Activated T-cell treated with anti-CD3 and anti-CD28 coated beads for 4 hours (primary cell): ENCODE results near the gene SDK2.

Experiments
- DNase-seq: peaks from one replicate; pipeline ENCODE4 v3.0.0-alpha.2; 2020

The SDK2 gene

DNA sequence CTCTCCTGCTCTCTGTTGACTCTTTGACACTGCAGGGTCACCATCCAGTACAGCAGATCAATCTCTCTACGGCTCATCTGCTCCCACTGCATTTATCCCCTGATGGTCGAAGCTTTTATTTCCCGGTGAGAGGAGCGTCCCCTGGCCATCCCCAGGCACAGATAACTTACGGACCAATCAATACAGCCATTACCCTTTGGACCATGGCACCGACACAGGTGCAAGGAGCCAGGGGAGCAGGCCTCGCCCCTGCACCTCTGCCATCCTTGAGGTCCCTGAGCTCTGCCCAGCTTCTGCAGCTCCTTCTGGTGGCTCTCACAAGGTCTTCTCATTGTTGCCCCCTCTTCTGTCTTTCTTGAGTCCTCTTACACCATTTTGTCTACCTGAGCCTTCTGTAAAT is 115.6 kb downstream of the SDK2 start:
- DNase-seq = no peak

DNA sequence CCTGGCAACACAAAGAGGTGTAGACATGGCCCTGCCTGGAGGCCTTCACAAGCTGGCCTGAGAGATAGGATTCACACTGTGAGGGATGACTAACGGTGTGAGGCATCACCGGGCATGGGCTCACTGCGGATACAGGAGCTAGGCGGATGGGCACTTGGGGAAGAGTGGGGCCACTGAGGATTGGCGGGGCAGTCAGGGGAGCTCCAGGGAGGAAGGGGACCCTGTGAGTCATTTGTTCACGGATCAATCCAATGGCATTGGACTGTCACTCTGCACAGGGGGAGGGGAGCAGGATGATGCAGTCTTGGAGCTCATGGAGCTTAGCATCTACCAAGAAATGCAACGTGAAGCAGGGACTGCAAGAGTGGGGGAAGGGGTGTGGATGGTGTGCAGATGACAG is 117.3 kb downstream of the SDK2 start:
- DNase-seq = no peak

DNA sequence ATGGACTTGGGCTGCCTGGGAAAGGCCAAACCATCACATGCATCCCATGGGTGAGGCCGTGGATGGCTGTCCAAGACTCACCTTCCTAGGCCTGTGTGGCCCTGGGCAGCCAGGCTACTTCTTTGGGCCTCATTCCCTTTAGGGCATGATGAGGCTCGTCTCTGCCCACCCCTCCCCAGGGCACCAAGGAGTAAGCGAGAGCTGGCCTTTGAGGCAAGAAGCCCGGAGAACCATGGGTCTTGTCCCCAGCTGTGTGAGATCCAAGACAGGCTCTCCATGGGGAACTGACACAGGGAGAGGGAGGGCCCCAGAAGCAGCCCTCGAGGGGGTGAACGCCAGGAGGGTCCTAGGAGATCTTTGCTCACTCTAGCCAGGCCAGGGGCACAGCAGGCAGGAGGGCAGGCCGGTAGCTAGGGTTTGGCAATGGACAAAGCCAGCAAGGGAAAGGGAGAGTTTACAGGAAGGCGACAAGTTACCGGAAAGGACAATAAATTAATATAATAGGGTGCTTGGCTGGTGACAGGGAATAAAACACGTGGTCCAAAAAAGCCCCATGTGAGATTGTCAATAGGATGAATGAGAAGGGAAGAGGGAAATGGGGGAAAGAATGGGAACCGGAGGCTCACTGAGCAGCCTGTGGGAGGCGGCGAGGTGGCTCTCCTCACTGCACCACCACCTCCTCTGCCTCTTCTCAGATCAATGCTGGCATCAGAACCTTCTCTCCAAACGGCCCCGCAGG is 119.1 kb downstream of the SDK2 start:
- no peak for DNase-seq

DNA sequence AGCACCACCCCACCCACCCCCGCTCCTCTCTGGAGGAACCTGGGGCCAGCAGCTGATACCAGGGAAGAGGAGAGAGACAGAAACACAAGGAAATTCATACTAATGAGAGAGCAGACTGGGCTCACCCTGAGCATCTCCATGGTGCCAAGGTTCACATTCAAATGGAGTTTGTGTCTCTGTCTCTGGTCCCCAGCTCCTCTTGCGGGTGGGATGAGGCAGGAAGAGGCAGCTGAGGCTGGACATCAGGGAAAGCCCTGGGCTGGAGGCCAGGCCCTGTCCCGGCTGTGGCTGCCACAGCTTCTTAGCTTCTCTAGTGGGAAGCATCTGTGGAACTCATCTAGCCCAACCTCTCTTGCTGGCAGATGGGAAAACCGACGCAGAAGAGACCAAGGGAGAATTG is 121.5 kb downstream of the SDK2 start:
- DNase-seq = no peak

DNA sequence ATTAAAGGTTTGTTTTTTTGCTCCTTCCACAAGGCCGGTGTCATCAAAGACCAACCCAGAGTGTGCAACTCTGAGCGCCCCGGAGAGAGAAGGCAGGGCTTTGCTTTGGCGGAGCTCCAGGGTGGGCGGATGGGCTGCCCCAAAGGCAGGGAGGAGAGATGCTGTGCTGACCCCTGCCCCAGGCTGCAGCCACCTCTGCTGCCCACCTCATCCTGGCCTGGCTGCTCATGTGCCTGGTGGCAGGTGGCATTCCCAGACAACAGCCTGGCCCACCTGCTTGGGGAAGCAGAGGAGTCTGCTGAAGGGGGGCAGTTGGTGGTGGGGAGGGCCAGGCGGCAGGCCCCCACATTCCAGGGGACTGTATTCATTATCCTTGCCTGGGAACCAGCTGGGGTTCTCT is 122.1 kb downstream of the SDK2 start:
- DNase-seq = no peak

DNA sequence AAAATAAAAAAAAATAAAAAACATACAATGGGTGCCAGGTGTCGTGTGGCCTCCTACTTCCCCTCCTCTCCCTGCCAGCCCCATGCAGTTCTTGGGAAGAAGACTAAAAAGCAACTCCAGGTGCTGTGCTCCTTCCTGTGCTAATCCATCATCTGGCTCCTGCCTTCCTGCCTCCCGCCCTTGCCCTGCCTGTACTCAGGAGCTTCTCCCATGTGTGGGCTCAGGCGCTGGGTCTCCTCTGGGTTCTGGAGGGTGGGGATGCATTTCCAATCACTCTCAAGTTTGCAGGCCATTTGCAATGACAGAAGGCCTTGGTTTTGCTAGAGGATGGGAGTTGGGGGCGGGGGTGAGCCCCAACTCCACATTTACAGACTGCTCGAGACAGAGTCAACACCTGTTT is 122.9 kb downstream of the SDK2 start:
- DNase-seq = no peak

DNA sequence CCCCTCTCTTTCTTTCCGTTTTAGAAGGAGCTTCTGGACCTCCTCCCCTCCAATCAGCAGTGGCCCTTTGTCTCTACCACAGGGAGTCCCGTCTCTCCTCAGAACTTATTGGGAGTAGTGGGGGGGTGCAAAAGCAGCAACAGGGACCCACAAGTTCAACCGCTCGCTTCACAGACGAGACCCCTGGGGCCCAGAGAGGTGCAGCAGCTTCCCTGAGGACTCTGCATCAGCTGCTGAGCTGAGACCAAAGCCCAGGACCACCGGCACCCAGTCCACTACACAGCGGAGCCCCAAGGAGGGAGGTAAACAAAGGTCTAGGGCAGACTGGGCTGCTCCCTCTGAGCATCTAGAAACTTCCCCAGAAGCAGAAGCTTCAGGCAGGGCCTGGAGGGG is 123.9 kb downstream of the SDK2 start:
- DNase-seq = no peak

DNA sequence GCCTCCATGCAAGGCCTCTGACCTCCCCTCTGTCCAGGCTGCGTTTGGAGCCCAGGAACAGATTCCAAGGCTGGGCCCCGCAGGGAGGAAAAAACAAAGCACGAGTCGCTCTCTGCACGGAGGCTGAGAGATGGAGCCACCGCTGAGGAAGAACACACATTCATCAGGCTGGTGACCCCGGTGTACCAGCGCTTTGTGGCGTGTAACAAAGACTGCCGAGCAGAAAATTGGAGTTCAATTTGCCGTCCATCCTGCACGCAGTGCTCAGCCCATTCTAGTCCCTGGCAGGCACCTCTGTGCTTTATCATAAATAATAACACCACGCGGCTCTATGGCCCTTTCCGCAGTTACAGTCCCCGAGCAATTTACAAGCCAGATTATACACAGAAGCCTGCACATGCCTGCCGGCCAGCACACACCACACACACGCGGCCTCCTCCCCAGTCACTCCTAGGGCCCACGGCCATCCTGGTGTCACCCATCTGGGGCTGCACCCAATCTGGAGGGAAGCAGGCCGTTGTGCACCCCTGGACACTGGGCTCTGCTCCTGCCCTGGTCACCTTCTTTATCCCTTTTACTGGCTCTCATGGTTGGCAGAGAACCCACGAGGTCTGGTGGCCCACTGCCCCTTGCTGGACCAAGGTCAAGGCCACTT is 124.4 kb downstream of the SDK2 start:
- no peak for DNase-seq

DNA sequence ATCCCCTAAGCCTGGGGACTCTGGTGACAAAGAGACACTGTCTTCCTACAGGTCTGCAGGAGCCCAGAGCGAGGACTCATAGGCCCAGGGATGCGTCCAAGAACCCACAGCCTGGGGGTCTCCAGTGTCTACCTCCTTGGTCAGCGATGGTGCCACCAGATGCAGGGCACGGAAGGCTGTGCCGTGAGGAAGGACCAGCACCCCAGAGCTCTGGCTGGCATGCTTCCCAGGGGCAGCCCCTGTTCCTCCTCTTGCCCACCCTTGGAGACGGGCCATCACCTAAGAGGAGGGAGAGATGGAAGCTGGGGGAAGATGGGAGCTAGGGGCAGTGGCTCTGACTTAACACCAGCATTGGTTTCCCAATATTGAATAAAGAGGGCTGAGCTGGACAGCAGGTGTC is 125.2 kb downstream of the SDK2 start:
- no peak for DNase-seq

DNA sequence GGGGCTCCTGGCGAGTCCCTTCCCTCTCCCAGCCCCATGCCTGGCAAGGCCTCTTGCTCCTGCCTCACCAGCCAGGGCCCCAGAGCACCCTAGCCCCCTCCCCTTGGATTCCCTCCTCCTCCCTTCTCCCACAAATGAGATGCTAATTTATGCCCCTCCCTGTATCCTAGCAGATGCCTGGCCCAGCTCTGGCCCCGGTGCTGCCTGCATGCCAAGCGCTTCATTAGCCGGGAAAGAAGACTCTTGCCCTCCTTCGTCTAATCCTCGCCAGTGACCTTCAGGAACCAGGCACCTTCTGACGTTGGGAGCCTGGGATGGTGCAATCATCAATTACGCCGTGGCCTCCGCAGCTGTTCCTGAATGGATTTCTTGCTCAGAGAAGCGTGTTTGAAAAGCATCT is 127.8 kb downstream of the SDK2 start:
- no peak for DNase-seq

DNA sequence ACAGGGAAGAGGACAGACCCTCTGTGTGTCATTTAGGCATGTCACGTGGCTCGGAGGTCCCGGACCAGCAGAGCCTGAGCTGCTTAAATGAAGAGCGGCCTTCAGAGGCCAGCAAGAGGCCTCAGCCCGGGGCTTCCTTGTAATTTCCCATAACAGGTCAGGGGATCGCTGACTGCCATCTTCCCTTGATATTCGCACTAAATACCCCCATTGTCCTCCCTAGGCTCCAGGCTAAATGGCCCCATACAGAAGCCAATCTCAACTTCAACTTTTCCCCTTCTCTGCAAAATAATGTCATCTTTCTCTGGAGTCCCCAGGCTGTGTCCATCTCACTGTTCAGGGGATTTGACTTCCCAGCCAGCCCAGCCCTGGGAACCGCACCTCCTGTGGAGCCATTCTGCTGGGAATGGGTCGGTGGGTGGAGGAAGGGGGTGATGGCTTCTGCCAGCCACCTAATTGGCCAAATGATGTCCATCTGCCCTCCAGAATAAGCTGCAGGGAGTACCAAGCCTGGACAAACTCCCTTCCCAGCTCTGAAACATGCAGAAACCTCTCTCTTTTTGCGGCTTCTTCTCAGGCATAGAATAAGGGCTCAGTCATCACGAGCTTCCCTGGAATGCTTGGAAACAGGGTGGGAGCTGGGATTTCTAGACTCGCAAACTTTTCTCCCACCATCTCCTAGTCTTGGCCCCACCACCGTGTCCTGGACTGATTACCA is 129.9 kb downstream of the SDK2 start:
- no peak for DNase-seq

DNA sequence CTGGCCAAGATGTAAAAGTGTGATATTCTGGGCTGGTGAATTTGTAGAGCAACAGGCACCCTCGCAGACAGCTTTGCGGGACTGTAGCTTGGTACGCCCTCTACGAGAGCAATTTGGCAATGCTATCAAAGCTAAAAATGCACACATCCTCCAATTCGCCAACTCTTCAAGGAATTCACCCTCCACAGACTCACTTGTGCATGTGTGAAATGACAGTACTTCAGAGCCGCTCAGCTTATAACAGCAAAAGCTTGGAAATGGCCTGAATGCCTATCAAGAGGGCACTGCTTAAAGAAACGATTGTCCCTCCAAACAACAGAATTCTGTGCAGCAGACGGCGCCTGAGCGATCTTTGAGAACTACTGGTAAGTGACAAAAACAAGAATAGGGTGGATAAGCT is 130.8 kb downstream of the SDK2 start:
- DNase-seq = no peak

DNA sequence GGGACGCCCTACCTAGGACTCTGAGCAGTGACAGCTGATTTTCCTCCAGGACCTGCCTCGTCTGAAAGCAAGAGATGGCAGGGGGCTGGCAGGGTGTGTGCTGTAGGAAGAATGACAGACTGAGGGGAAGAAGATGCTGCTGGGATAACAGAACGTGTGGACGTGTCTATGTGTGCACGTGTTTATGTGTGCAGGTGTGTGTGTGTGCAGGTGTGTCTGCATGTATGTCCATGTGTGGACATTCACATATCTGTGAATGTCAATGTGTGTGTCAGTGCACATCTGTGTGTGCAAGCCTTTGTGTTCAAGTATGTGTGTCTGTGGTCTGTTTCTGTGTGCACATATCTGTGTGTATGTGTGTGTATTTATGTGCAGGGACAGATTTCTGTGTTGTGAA is 132.5 kb downstream of the SDK2 start:
- DNase-seq = no peak

DNA sequence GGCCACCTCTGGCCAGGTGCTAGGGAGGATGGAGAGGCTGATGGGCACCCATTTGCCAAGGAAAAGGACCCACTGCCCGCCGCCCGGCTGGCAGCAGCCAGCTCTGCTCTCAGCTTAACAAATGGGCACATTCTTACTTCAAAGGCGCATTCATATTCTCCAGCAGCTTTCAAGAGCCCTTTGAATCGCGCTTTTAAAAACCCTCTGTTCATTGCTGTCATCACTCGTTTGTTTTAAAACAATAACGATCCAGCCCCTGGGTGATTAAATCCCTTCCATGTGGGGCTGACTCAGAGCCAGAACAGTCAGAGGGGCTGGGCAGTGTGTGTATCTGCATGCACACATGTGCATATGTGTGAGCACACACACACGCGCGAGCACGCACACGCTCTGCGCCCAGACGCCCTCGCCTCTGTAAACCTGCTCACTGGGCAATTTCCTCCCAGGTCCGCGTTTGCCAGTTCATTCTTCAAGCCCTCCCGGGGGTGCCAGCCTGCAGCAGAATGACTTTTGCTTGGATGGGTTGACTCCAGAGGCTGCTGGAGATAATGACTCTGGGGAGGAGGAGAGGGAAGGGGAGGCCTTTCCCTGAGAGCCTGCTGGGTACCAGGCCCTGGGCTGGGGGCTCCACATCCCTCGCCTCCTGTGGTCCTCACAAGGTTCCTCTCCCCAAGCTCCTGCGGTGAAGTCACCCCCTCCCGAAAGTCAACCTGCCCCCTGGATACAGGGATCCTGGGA is 133.1 kb downstream of the SDK2 start:
- no peak for DNase-seq

DNA sequence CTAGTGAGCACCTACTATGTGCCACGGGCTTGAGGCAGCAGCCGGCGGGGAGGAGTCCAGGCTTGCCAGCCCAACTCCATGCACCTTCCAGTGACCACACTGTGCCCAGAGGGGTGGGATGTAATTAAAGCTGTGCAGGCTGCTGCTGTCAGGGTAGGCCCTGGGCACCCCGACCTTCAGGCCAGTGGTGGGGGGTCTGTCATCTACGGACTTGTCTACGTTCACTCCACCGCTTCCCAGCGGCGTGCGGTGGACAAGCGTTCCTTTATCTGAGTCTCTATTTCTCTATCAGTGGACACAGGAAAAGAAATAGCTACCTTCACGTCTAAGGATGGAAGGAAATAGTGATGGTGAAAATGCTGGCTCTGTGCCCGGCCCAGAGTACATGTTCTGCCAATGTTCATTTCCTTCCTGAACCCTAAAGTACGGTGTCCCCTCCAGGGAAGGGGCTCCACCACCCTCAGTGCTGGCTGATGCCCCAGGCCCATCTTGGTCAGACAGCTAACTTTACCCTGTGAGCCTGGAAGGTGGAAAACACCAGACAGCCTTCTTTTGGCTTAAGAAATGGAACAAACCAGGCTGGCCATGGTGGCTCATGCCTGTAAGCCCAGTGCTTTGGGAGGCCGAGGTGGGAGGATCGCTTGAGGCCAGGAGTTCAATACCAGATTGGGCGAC is 135.2 kb downstream of the SDK2 start:
- DNase-seq = no peak

DNA sequence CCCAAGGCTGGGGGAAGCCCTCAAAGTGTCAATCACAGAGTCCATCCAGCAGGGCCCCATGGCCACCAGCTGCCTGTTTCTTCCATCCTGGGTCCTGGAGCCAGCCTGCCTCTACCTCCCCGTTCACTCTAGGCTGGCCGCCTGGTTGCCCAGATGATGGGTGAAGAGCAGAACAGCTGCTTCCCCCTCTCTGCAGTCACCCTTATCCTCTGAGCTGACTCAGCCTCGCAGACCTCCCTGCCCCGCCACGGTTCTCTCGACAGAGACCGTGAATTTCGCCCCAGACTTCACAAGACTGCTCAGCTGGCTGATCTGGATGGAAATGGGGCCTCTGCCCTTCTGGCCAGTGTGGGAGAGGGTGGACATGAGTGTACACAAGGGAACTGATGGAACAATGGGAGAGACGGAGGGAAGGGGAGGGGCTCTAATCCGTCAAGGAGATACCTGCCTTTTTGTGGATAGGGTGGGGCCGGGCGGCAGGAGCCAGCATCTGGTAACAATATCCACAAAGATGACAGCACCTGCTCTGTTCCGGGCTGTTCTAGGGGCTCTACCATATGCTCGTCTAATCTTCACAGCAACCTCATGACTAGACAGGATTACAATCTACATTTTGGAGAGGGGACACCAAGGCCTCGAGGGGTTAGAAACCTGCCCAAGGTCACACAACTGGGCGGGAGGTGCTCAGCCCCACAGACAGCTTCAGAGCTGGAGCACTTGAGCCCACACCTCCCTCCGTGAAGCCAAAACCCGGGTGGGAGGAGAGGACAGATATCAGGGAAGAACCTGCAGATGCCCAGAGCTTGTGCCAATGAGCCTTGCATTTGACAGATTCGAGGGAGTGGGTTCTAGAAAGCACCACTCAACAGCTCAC is 136.0 kb downstream of the SDK2 start:
- DNase-seq = no peak

DNA sequence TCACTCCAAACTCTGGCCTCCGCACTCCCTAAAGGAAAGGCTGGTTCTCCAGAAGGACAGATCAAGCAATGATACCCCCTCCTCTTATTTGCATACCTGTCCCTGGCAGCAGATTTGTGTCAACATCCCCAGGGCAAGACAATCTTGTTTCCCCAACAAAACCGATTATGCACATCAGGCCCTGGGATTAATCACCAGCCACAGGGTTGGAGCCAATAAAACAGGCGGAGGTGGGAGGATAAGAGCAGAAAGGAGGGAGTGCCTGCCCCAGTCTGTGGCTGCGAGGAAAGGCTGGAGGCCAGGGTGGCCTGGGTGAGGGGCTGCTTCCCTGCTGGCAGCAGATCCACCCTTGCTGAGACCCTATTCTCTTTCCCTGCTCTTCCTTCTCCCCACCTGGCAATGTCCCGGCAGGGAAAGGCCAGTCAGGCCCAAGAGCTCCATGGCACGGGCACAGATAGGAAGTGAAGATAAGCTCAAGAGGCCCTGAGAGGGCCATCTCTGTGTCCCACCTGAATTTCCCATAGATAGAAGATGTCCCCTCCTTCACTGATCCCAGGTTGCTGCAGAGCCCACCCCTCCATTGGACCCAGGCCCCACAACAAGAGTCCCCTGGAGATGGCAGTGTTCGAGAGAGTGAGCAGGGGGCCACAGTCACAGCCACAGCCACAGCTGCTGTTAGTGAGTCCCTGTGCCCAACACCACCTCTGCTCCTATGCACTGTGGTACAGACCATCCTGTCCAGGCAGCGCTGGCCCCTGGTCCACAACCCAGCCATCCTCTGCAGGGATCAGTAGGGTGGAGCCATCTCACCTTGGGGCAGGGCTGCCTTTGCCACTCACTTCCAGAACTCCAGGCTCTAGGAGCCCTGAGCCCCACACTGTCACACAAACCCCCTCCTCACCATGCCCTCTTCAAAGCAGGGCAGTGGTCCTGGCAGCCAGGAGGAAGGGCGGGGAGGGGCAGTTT is 137.5 kb downstream of the SDK2 start:
- no peak for DNase-seq

DNA sequence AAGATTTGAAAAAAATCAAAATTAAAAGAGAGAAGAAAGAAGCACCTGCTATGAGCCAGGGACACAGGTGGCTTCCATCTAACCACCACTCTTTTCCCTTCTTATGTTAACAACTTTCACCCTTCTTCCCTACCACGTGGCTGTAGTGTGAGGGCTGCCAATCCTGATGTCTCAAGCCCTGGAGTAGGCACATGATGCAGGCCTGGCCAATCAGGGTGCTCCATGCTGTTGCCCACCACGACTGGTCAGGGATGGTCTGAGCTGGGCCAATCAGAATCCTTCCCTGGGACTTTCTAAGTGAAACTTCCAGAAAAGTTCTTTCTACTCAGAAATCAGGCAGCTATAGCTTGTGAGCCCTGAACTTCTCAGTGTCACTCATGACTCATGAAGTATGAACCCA is 140.7 kb downstream of the SDK2 start:
- DNase-seq = no peak

DNA sequence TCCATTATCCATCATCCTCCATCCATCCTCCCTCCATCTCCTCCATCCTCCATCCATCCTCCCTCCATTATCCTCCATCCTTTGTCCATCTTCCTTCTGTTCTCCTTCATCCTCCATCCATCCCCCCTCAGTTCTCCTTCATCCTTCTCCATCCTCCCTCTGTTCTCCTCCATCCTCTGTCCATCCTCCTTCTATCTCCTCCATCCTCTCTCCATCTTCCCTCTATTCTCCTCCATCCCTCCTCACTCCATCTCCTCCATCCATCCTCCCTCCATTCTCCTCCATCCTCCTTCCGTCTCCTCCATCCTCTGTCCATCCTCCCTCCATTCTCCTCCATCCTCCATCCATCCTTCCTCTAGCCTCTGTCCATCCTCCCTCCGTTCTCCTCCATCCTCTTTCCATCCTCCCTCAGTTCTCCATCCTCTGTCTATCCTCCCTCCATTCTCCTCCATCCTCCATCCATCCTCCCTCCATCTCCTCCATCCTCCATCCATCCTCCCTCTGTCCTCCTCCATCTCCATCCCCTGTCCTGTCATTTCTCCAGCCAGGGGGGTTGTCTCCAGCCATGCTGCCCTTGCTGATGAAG is 143.7 kb downstream of the SDK2 start:
- DNase-seq = no peak

DNA sequence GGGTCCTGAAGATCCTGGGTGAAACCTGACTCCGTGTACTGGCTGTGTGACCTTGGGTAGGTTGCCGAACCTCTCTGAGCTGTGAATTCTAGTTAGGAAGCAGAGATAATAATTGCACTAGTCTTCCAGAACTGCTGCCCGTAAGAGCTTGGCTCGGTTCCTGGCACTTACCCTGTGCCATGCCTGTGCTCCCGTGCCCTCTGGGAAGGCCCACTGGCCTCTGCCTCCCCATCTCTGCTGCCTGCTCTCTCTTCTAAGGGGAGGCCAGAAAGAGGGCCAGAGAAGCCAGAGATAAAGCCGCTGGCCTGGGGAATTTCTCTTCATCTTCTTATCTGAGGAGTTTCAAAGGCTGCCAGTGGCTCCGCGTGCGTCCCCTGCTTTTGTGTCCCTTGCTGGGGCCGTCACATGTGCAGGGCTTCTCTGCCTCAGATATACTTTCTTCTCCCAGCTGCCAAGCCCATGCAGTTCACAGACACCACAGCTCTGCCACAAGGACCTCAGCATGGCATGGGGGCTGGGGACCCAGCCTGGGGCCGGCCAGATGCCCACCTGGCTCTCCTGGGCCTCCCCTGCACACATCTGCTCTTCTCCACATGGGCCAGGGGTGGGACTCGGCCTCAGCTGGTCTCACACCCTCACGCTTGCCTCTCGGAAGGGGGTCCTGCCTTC is 145.2 kb downstream of the SDK2 start:
- DNase-seq = no peak
